Measurements from ENCODE around the gene TAF8. TPM values are rescaled to one million over a fixed set of nuclear protein-coding genes. Genes with fewer than 3 reads are reported as not detected.

Gene TAF8
- total and polyA plus RNA-seq, 10 of the 15 experiments (the other 5 are each of a cell fraction or from before 2014, with no cell fraction given) = 11.7 to 30.9 (median 19.9) TPM

DNA sequence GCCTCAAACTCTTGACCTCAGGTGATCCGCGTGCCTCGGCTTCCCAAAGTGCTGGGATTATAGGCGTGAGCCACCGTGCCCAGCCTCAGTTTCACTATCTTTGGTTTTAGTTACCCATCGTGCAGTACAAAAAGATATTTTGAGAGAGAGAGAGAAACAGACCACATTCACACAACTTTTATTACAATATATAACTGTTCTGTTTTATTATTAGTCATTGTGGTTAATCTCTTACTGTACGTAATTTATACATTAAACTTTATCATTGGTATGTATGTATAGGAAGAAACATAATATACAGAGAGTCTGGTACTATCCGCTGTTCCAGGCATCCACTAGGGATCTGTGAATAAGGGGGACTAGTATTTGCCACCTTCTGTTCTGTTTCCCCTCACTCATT is 29.4 kb upstream of the TAF8 start:
- Histone ChIP-seq H4K20me1 (ENCODE audit: control insufficient read depth, insufficient read depth) (no peaks in the 10 kb centered on the region), H3K79me2 (ENCODE audit: control insufficient read depth, insufficient read depth, low read length) (no peaks in the 10 kb centered on the region; the same call in 1 of the 2 replicates), H3K9me3 (replicated peaks; ENCODE audit: control insufficient read depth, insufficient read depth, low read length) (no peaks in the 10 kb centered on the region), H3K4me2 (ENCODE audit: control insufficient read depth, insufficient read depth) (no peak overlapping the region), H3K4me3 (no peak overlapping the region), H3K27ac (ENCODE audit: control insufficient read depth, insufficient read depth) (no peak overlapping the region), H3K9ac (ENCODE audit: control insufficient read depth, insufficient read depth, low read length) (no peak overlapping the region), H3K36me3 (ENCODE audit: control insufficient read depth in 2 of 2, insufficient read depth in 2 of 2, low read length in 1 of 2) (no peaks in the 10 kb centered on the region), H3K27me3 (replicated peaks in 1 of 2; ENCODE audit: control insufficient read depth in 2 of 2, insufficient read depth in 2 of 2, low read length in 1 of 2) (no peaks in the 10 kb centered on the region), H3K4me1 (ENCODE audit: control insufficient read depth, insufficient read depth, low read length) (peaks cover 56% of the 10 kb centered on the region), H2AFZ (ENCODE audit: control insufficient read depth, low read depth, low read length) (no peak overlapping the region)
- no peak for DNase-seq (ENCODE audit: low read depth, low spot score)
- intact Hi-C loops (cut with micrococcal nuclease; ENCODE audit: unreplicated experiment) = no loop called here
- CTCF ChIA-PET = interaction anchor here (1.0 kb wide), 1 partner anchor 19 kb away, joined by 3 read pairs; no protein-coding TSS in a partner anchor
- no peak for FAIRE-seq
- SMC1A ChIA-PET (ENCODE audit: uncharacterized antibody, unreplicated experiment) = interaction anchor here (1.3 kb wide), 1 partner anchor 18 kb away, joined by 4 read pairs; no protein-coding TSS in a partner anchor
- WGBS (ENCODE audit: insufficient coverage, insufficient replicate concordance, low lambda C conversion rate, missing lambda C conversion rate) = 72% methylated on average over 8 of the region's 8 CpGs
- no TSS peak for BruUV-seq (replicated peaks)
- RAD21 ChIA-PET (ENCODE audit: unreplicated experiment) = no interaction called here
- ATAC-seq = no peak
- POLR2A ChIA-PET = no interaction called here
- peak; percentile 12; the same call in 1 of the 2 replicates for TF ChIP-seq RUNX3 (IDR thresholded peaks at IDR 0.05; ENCODE audit: low read length)
- TF ChIP-seq ZBED1 (IDR thresholded peaks at IDR 0.05; ENCODE audit: borderline replicate concordance) = no peak
- in situ Hi-C loops (cut with MboI) = no loop called here

- peak overlapping the region; percentile 77 for H3K4me2 ChIP-seq (ENCODE audit: control insufficient read depth, insufficient read depth)
- in situ Hi-C loops (cut with MboI) = no loop called here
- DNase-seq (ENCODE audit: low read depth, low spot score) (no peak), FAIRE-seq (no peak), ATAC-seq (peak; percentile 36)
- intact Hi-C loops (cut with micrococcal nuclease; ENCODE audit: unreplicated experiment) = no loop called here
- 15% methylated on average over 12 of the region's 12 CpGs for WGBS (ENCODE audit: insufficient coverage, insufficient replicate concordance, low lambda C conversion rate, missing lambda C conversion rate)
- no peak overlapping the region for H3K4me3 ChIP-seq
- H3K79me2 ChIP-seq (ENCODE audit: control insufficient read depth, insufficient read depth, low read length) = no peaks in the 10 kb centered on the region; the same call in 1 of the 2 replicates
- CTCF ChIA-PET = interaction anchor here (0.7 to 1.1 kb wide), 6 partner anchors 9 to 236 kb away, joined by 3 to 5 read pairs (median 4); partner anchors contain the start of genes BYSL and MED20
- SMC1A ChIA-PET (ENCODE audit: uncharacterized antibody, unreplicated experiment) = interaction anchor here (0.9 to 1.6 kb wide), 7 partner anchors 17 to 80 kb away, joined by 3 to 6 read pairs (median 3); partner anchors contain the start of gene CCND3
- BruUV-seq (replicated peaks) = no TSS peak
- H2AFZ ChIP-seq (ENCODE audit: control insufficient read depth, low read depth, low read length) = peak overlapping the region; percentile 88
- POLR2A ChIA-PET = interaction anchor here (0.7 to 0.9 kb wide), 2 partner anchors 14 to 28 kb away, joined by 3 to 5 read pairs; no protein-coding TSS in a partner anchor
- RAD21 ChIA-PET (ENCODE audit: unreplicated experiment) = interaction anchor here (0.9 kb wide), 1 partner anchor 28 kb away, joined by 3 read pairs; the partner anchor contains the start of gene TAF8
- peak overlapping the region; percentile 40 for H3K9ac ChIP-seq (ENCODE audit: control insufficient read depth, insufficient read depth, low read length)
- H3K36me3 ChIP-seq (ENCODE audit: control insufficient read depth in 2 of 2, insufficient read depth in 2 of 2, low read length in 1 of 2) = no peaks in the 10 kb centered on the region
- peak overlapping the region; percentile 81 for H3K27ac ChIP-seq (ENCODE audit: control insufficient read depth, insufficient read depth)
- no peaks in the 10 kb centered on the region; the same call in 2 of the 3 replicates for H3K9me3 ChIP-seq (replicated peaks; ENCODE audit: control insufficient read depth, insufficient read depth, low read length)
- H3K27me3 ChIP-seq (replicated peaks in 1 of 2; ENCODE audit: control insufficient read depth in 2 of 2, insufficient read depth in 2 of 2, low read length in 1 of 2) = no peaks in the 10 kb centered on the region
- H4K20me1 ChIP-seq (ENCODE audit: control insufficient read depth, insufficient read depth) = no peaks in the 10 kb centered on the region
- H3K4me1 ChIP-seq (ENCODE audit: control insufficient read depth, insufficient read depth, low read length) = peaks cover 60% of the 10 kb centered on the region
- TF ChIP-seq MTA2 (IDR thresholded peaks at IDR 0.05; ENCODE audit: low read depth) (peak; percentile 21; the same call in 1 of the 2 replicates), IKZF2 (IDR thresholded peaks at IDR 0.05) (peak in 1 of 2 experiments; percentile 45; a peak in 1 of 4 replicates), ZNF24 (IDR thresholded peaks at IDR 0.05) (peak; percentile 97), MLLT1 (IDR thresholded peaks at IDR 0.05) (0 out of 2 replicates have a peak, but pooled peaks have one; percentile 17), SUPT20H (IDR thresholded peaks at IDR 0.05; ENCODE audit: borderline replicate concordance, control insufficient read depth, low read depth, low read length) (no peak), MAX (IDR thresholded peaks at IDR 0.05; ENCODE audit: low read depth, low read length) (peak; percentile 50; the same call in 1 of the 2 replicates), CEBPB (IDR thresholded peaks at IDR 0.05; ENCODE audit: borderline replicate concordance in 1 of 2, low read depth in 2 of 2, low read length in 2 of 2) (no peak), MEF2A (IDR thresholded peaks at IDR 0.05; ENCODE audit: insufficient read depth, low read depth, low read length) (peak; percentile 56; the same call in 1 of the 2 replicates), TCF12 (IDR thresholded peaks at IDR 0.05; ENCODE audit: low read depth, low read length) (peak; percentile 75)
Measured at GRCh38 chr6:42021847-42022754, 28.2 kb upstream of the TAF8 start.

All from GM12878 (cell line).